IgD-negative memory B cell (primary cell): Measurements from ENCODE around the gene FIZ1. TPM values are rescaled to one million over a fixed set of nuclear protein-coding genes. Genes with fewer than 3 reads are reported as not detected.

Source experiments
- H3K27ac Mint-ChIP-seq, 3 donors: one replicate each; pipeline ENCODE4 v1.8.0; 2020 to 2022; ENCODE audit warnings: mild to moderate bottlenecking in 3 of 3, mixed read lengths in 3 of 3, moderate library complexity in 1 of 3
- H3K27me3 Mint-ChIP-seq: one replicate; pipeline ENCODE4 v1.8.0; 2021; ENCODE audit warnings: mixed read lengths
- H3K36me3 Mint-ChIP-seq: one replicate; pipeline ENCODE4 v1.8.0; 2020; ENCODE audit warnings: mild to moderate bottlenecking, mixed read lengths
- H3K4me1 Mint-ChIP-seq, 3 donors: one replicate each; pipeline ENCODE4 v1.8.0; 2020 to 2022; ENCODE audit warnings: mixed read lengths in 3 of 3, mild to moderate bottlenecking in 1 of 3
- H3K4me3 Mint-ChIP-seq, 4 donors: one replicate each; pipeline ENCODE4 v1.8.0; 2020 to 2022; ENCODE audit warnings: mild to moderate bottlenecking in 4 of 4, mixed read lengths in 4 of 4, moderate library complexity in 3 of 4
- H3K9me3 Mint-ChIP-seq, 3 donors: one replicate each; pipeline ENCODE4 v1.8.0; 2020 to 2021; ENCODE audit warnings: mixed read lengths in 3 of 3, mild to moderate bottlenecking in 1 of 3
- polyA plus RNA-seq: library from polyadenylated mRNA; unstranded; fragments of 300-500 nt; fragmentation: Illumina TruSeq; gene quantifications from one replicate; pipeline ENCODE4 v1.2.3, GENCODE V29; 2021

FIZ1 gene
- polyA plus RNA-seq, 1 donor from 2014 or later: 3.1 TPM

DNA sequence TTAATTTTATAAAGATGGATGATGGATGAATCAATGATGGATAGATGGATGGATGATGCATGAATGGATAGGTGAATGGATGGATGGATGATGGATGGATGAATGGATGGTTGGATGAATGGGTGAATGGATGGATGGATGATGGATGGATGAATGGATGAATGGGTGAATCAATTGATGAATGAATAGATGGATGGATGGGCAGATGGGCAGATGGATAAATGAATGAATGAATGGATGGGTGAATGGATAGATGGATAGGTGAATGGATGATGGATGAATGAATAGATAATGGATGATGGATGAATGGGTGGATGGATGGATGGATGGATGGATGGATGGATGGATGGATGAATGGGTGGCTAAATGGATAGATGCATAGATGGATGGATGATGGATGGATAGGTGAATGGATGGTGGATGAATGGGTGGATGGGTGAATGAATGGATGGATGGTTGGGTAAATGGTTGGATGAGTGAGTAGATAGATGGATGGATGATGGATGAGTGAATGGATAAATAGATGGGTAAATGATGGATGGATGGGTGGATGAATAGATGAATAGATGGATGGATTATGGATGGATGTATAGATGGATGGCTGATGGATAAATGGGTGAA is 31.5 kb downstream of the FIZ1 start:
- Mint-ChIP-seq H3K9me3 (no peaks in the 10 kb centered on the region), H3K4me3 (no peak overlapping the region), H3K27me3 (peaks cover 5% of the 10 kb centered on the region), H3K36me3 (no peaks in the 10 kb centered on the region), H3K4me1 (peaks cover 0 to 2% (median 0%) of the 10 kb centered on the region in 3 donors), H3K27ac (no peak overlapping the region)

DNA sequence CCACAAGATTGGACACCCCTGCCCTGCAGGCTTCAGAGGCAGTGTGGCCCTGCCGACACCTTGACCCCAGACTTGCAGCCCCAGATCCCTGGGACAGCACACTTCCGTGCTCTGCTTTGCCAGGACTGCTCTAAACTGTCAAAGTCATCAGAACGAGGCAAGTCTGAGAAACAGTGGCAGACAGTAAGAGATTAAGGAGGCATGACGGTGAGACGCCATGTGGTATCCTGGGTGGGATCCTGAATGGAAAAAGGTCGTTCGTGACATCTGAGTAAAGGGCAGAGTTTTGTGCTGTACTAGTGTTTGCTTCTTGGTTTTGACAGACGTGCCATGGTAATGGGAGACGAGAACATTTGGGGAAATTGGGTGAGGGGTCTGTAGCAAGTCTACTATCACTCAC is 32.5 kb downstream of the FIZ1 start:
- Mint-ChIP-seq H3K27ac (no peak overlapping the region), H3K27me3 (peaks cover 5% of the 10 kb centered on the region), H3K36me3 (no peaks in the 10 kb centered on the region), H3K9me3 (no peaks in the 10 kb centered on the region), H3K4me3 (no peak overlapping the region), H3K4me1 (no peaks in the 10 kb centered on the region)

DNA sequence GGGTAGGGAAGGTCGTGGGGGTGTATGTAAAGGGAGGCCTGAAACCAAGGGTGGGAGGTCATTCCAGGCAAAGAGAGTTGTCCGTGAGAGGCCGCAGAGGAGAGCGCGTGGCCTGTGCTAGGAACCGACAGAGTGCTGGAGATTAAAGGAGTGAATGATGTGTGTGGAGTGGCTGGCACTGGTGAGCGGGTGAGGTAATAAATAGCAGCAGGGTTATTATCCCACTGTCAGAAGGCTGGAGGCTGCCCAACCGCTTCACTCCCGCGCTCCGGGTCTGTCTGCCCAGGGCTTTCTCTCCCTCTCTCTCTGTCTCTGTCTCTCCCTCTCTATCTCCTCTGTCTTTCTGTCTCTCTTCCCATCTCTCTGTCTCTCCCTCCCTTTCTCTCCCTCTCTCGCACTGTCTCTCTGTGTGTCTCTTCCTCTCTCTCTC is 36.0 kb downstream of the FIZ1 start:
- Mint-ChIP-seq H3K36me3 (peaks cover 3% of the 10 kb centered on the region), H3K27me3 (peaks cover 7% of the 10 kb centered on the region), H3K4me3 (no peak overlapping the region), H3K9me3 (peaks cover 0 to 6% (median 4%) of the 10 kb centered on the region in 3 donors), H3K4me1 (no peaks in the 10 kb centered on the region), H3K27ac (no peak overlapping the region)

DNA sequence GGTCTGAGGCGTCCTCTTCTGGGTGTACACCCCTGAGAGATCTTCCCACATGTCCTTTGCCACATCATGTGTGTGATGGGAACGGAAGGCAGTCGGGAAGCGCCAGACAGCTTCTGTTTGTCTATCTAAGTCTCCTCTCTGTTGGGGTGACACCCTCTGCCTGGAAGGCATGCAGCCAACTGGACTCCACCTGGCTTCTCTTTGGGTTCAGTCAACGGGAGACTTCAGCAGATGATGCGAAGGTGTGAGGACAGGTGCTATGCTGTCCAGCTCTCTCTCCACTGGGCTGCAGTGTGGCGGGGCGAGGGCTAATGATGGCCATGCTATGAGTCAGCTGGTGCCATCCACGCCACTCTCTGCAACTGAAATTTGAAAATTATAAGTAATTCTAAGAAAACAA is 39.6 kb downstream of the FIZ1 start:
- Mint-ChIP-seq H3K4me1 (no peaks in the 10 kb centered on the region), H3K4me3 (no peak overlapping the region), H3K9me3 (peaks cover 0 to 6% (median 4%) of the 10 kb centered on the region in 3 donors), H3K36me3 (peaks cover 3% of the 10 kb centered on the region), H3K27me3 (peaks cover 2% of the 10 kb centered on the region), H3K27ac (no peak overlapping the region)

DNA sequence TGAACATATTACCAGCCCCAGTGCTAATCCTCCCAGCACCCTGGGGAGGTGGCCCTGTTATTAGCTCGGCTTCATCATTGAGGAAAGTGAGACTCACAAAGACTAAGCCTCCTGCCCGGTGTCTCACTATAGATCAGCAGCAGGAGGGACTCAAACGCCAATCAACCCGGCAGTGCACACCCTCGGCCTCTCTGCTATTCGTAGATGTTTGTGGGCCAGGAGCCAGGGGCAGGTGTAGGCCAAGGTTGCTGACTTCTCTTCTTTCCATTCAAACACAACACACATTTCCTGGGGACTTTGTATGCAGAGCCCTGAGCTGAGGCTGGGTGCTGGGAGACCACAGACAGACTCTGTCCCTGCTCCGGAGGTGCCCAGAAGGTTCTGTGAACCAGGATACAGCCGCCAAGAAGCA is 44.6 kb downstream of the FIZ1 start:
- peaks cover 0 to 2% (median 0%) of the 10 kb centered on the region in 3 donors for H3K9me3 Mint-ChIP-seq
- H3K27me3 Mint-ChIP-seq: peaks cover 12% of the 10 kb centered on the region
- no peaks in the 10 kb centered on the region for H3K36me3 Mint-ChIP-seq
- no peak overlapping the region for H3K4me3 Mint-ChIP-seq
- H3K4me1 Mint-ChIP-seq: peaks cover 0 to 1% (median 0%) of the 10 kb centered on the region in 3 donors
- H3K27ac Mint-ChIP-seq: peak overlapping the region in 1 of 3 donors; percentile 77

DNA sequence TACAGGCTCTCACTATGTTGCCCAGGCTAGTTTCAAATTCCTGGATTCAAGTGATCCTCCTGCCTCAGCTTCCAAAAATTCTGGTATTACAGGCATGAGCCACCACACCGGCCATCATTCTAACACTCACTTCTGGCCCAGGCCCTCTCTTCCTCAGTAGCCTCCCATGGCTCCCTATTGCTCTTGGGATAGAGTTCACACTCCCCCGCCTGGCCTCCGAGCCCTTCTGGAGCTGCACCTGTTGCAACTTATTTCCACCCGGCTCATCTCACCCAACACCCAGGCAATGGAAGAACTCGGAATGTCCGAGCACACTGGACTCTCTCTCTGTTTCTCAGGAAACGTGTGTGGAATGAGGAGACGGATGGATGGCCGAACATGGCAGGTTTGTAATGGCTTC is 45.0 kb downstream of the FIZ1 start:
- Mint-ChIP-seq H3K27me3 (peaks cover 11% of the 10 kb centered on the region), H3K4me1 (peaks cover 0 to 4% (median 0%) of the 10 kb centered on the region in 3 donors), H3K36me3 (no peaks in the 10 kb centered on the region), H3K9me3 (peaks cover 0 to under 1% (median 0%) of the 10 kb centered on the region in 3 donors), H3K4me3 (no peak overlapping the region), H3K27ac (peak overlapping the region in 1 of 3 donors; percentile 77)

DNA sequence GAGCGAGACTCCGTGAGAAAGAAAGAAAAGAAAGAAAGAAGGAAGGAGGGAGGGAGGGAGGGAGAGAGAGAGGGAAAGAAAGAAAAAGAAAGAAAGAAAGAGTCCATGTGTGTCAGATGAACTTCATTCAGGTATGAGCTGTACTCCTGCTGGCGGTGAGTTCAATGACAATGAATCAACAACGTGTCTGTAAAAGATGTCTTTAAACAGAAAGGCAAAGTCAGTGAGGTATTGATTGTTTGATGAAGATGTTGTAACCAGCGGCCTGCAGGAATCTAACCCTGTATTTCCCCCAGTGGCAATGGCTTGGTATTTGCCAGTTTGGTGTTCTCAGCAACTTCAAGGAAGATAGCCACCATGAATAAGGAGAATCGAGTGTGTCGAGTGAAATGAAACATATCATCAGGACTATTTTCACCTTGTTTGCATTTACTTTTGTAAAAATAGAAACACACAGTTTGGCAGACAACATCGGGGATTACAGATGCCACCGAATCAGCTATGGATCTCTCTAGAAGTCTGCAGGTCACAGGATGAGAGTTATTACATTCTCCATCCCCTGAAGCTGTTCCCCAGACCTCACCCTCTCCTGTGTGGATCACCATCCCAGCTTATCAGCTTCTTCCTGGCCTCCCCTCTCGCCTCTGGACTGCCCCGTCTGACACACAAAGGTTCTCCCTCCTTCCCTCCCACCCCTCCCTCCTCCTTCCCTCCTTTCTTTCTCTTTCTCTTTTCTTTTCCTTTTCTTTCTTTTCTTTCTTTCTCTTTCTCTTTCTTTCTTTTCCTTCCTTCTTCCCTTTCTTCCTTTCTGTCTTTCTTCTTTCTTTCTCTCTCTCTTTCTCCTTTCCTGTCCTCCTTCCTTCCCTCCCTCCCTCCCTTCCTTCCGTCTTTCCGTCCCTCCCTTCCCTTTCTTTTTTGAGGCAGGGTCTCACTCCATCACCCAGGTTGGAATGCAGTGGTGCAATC is 45.8 kb downstream of the FIZ1 start:
- H3K27ac Mint-ChIP-seq: no peak overlapping the region
- no peak overlapping the region for H3K4me3 Mint-ChIP-seq
- H3K27me3 Mint-ChIP-seq: peaks cover 11% of the 10 kb centered on the region
- no peaks in the 10 kb centered on the region for H3K9me3 Mint-ChIP-seq
- no peaks in the 10 kb centered on the region for H3K36me3 Mint-ChIP-seq
- peaks cover 0 to 4% (median 0%) of the 10 kb centered on the region in 3 donors for H3K4me1 Mint-ChIP-seq

DNA sequence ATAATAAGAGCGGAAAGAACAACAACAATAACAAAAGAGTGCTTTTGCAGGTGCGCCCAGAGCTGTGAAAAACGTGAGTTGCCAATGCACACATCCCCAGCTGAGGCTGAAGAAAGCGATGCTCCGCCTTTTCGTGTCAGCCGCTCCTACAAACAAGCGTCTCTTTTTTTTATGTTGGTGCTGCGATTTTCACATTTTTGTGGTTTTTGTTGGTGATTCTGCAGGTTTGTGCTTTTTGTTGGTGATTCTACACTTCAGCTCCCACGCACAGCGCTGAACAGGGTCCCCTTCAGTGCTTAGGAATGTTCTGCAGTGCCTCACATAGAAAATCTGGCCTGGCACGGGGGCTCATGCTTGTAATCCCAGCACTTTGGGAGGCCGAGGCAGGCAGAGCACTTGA is 46.7 kb downstream of the FIZ1 start:
- Mint-ChIP-seq H3K27ac (no peak overlapping the region), H3K27me3 (peaks cover 14% of the 10 kb centered on the region), H3K36me3 (no peaks in the 10 kb centered on the region), H3K4me3 (no peak overlapping the region), H3K4me1 (peaks cover 0 to 4% (median 0%) of the 10 kb centered on the region in 3 donors), H3K9me3 (no peaks in the 10 kb centered on the region)

DNA sequence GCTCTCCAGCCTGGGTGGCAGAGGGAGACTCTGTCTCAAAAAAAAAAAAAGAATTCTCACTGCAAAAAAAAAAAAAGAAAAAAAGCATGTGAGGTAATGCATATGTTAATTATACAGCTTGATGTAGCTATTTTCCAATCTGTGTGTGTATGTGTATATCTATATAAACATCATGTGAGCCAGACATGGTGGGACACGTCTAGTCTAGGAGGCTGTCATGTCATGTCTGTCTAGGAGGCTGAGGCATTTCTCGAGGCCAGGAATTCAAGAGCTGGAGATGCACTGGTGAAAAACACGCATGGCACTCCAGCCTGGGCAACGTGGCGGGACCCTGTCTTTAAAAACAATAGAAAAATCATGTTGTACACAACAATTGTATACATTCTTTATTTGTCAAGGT is 47.1 kb downstream of the FIZ1 start:
- no peaks in the 10 kb centered on the region for H3K9me3 Mint-ChIP-seq
- peaks cover 18% of the 10 kb centered on the region for H3K27me3 Mint-ChIP-seq
- H3K36me3 Mint-ChIP-seq: no peaks in the 10 kb centered on the region
- H3K4me1 Mint-ChIP-seq: peaks cover 0 to 4% (median 0%) of the 10 kb centered on the region in 3 donors
- H3K4me3 Mint-ChIP-seq: no peak overlapping the region
- H3K27ac Mint-ChIP-seq: no peak overlapping the region

DNA sequence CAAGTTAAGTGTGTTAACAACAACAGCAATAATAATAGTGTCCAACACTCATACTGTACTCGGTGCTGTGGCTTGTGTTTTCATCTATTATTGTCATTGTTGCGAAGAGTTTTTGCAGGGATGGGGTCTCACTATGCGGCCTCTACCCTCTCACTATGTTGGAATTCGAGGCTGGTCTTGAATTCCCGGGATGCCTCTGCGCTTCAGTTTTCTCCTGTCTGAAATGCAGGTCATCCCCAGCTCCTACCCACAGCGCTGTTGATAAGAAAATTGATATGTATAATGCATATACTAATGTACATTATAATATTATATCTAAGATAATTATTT is 49.0 kb downstream of the FIZ1 start:
- Mint-ChIP-seq H3K4me3 (peak overlapping the region in 1 of 4 donors; percentile 73), H3K36me3 (no peaks in the 10 kb centered on the region), H3K9me3 (no peaks in the 10 kb centered on the region), H3K27ac (no peak overlapping the region), H3K27me3 (peaks cover 24% of the 10 kb centered on the region), H3K4me1 (peaks cover 0 to 4% (median 3%) of the 10 kb centered on the region in 3 donors)

DNA sequence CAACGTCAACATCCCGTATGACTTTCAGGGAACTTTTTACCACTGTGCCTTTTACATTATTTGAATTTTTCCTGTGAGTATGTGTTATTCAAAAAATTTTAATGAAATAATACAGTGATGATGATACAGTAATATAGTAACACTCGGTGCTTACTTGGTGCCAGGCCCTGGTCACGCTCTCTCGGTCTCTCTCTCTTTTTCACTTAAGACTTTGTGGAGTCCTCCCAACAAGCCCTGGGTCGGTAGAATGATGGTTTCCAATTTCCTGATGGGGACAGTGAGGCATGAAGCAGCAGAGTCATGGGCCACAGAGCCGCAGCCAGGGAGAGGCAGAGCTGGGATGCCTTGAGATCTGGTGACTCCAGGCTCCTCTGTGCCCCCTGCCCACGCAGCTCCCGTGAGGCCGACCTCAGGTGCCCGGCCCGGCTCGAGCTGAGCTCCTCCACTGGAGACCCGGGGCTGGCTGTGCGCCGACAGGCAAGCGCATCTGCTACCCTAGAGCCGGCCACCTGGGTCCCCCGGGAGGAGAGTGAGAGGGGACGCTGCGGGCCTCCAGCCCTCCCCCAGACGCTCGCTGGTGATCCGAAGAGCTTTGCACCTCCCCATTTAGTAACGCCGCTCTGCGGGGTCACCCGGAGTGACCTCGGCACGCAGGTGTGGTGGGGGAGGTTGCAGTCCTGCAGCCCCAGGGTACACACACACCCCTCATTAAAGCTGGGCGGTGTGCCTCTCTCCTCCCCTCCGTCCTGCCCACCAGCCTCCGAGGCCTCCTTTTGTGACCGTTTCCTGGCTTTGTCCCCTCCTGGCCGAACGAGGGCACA is 49.6 kb downstream of the FIZ1 start:
- H3K4me3 Mint-ChIP-seq: peak overlapping the region in 1 of 4 donors; percentile 73
- no peaks in the 10 kb centered on the region for H3K9me3 Mint-ChIP-seq
- H3K4me1 Mint-ChIP-seq: peaks cover 0 to 4% (median 3%) of the 10 kb centered on the region in 3 donors
- no peaks in the 10 kb centered on the region for H3K36me3 Mint-ChIP-seq
- H3K27ac Mint-ChIP-seq: no peak overlapping the region
- peaks cover 25% of the 10 kb centered on the region for H3K27me3 Mint-ChIP-seq

DNA sequence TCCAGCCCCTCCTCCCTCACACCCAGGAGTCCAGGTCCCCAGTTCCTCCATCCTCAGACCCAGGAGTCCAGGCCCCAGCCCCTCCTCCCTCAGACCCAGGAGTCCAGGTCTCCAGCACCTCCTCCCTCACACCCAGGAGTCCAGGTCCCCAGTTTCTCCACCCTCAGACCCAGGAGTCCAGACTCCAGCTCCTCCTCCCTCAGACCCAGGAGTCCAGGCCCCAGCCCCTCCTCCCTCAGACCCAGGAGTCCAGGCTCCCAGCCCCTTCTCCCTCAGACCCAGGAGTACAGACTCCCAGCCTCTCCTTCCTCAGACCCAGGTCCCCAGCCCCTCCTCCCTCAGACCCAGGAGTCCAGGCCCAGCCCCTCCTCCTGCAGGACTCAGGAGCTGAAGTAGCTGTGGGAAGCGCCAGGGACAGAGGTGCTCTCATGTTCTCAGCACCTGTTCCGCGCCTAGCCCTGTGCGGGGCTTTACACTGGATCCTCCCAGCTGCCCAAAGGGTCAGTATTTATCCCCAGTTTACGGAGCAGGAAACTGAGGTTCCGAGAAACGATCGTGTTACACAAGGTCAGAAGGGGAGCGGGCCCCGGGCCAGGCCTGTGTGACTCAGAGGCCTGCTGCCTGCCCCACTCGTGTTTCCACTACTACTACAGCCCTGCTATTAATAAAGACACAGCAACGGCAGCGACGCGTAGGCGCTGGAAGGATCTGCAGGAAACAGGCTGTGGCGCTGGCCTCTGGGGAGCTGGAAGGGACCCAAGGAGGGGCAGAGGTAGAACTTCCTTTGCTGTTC is 52.3 kb downstream of the FIZ1 start:
- Mint-ChIP-seq H3K4me3 (no peak overlapping the region), H3K27me3 (peaks cover 19% of the 10 kb centered on the region), H3K27ac (no peak overlapping the region), H3K9me3 (peaks cover 0 to 1% (median 0%) of the 10 kb centered on the region in 3 donors), H3K36me3 (no peaks in the 10 kb centered on the region), H3K4me1 (peaks cover 0 to 4% (median 3%) of the 10 kb centered on the region in 3 donors)

DNA sequence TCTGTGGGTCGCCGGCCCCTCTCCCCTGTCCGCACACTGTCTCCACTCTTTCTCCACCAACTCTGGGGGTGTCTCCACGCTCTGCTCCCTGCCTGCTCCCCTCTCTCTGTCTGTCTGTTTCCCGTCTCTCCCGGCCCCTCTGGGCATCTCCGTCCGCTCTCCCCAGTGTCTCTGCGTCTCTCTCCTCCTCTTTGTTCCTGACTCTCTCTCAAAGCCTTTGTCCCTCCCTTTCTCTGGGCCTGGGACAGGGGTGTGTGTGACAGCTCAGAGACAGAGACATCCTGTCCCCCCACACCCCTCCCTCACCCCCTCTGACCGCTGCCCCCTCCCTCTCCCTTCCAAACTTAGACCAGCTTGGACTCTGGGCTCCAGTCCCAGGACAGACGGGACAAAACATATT is 53.3 kb downstream of the FIZ1 start:
- peaks cover 18% of the 10 kb centered on the region for H3K27me3 Mint-ChIP-seq
- H3K4me3 Mint-ChIP-seq: no peak overlapping the region
- H3K4me1 Mint-ChIP-seq: peaks cover 0 to 4% (median 3%) of the 10 kb centered on the region in 3 donors
- no peak overlapping the region for H3K27ac Mint-ChIP-seq
- H3K9me3 Mint-ChIP-seq: peaks cover 0 to 5% (median 3%) of the 10 kb centered on the region in 3 donors
- no peaks in the 10 kb centered on the region for H3K36me3 Mint-ChIP-seq

DNA sequence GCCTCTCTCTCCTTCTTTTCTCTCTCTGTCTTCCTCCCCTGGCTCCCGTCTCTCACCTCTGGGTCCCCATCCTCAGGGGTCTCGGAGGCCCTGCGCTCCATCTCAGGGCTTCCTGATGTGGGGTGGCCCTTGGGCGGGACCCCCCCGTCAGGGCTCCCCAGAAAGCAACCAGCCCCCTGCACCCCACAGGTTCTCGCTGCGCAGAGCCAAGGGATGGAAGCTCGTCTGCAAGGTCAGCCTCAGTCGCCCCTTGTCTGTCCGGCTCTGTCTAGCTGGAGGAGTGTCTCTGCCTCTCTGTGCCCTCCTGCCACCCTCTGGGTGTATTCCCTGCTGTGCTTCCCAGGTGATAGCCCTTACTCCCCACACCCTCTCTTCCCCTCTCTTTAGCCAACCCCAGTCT is 53.9 kb downstream of the FIZ1 start, which contains the start of gene SBK3:
Gene SBK3, minus strand, starts transcription at position 101 of the 400 bp plus-strand sequence. Its CDS starts 0 bp downstream, at position 101.
- peaks cover 0 to 5% (median 3%) of the 10 kb centered on the region in 3 donors for H3K9me3 Mint-ChIP-seq
- no peaks in the 10 kb centered on the region for H3K36me3 Mint-ChIP-seq
- no peak within 1 kb of the TSS for H3K4me3 Mint-ChIP-seq
- peaks cover 18% of the 10 kb centered on the region for H3K27me3 Mint-ChIP-seq
- H3K27ac Mint-ChIP-seq: no peak within 1 kb of the TSS
- H3K4me1 Mint-ChIP-seq: peaks cover 0 to 4% (median 3%) of the 10 kb centered on the region in 3 donors
